Measurements from ENCODE around the gene IRF9.

The IRF9 gene

GRCh38 chr14:24146453-24146977, 14.6 kb upstream of the IRF9 start, which contains the start of gene PSME2:
Gene PSME2, minus strand, starts transcription at chr14:24146610. Its CDS starts 29 bp downstream, at chr14:24146581.
- peak within 1 kb of the TSS; percentile 89 for H3K27ac ChIP-seq
- H3K36me3 ChIP-seq, result peaks cover 58% of the 10 kb centered on the region
- TF ChIP-seq Cebpa-rat (IDR thresholded peaks at IDR 0.05), result no peak
- H3K27me3 ChIP-seq, result no peaks in the 10 kb centered on the region
- peak within 1 kb of the TSS; percentile 99 for H3K4me2 ChIP-seq
- H3K9me3 ChIP-seq, result no peaks in the 10 kb centered on the region
- peaks cover 54% of the 10 kb centered on the region for H3K4me1 ChIP-seq
- H3K9ac ChIP-seq, result peak within 1 kb of the TSS; percentile 92
- peaks cover 20% of the 10 kb centered on the region for H4K20me1 ChIP-seq
- peak within 1 kb of the TSS; percentile 100 for H3K4me3 ChIP-seq

GRCh38 chr14:24146978-24147760, 13.9 kb upstream of the IRF9 start, which contains the start of gene RNF31:
Gene RNF31, plus strand, starts transcription at chr14:24147498. Its CDS starts 201 bp downstream, at chr14:24147699.
- H3K4me3 ChIP-seq, result peak within 1 kb of the TSS; percentile 100
- peaks cover 50% of the 10 kb centered on the region for H3K4me1 ChIP-seq
- H3K27me3 ChIP-seq, result no peaks in the 10 kb centered on the region
- H3K9me3 ChIP-seq, result no peaks in the 10 kb centered on the region
- peaks cover 65% of the 10 kb centered on the region for H3K36me3 ChIP-seq
- peak within 1 kb of the TSS; percentile 89 for H3K27ac ChIP-seq
- H3K9ac ChIP-seq, result peak within 1 kb of the TSS; percentile 92
- H3K4me2 ChIP-seq, result peak within 1 kb of the TSS; percentile 99
- TF ChIP-seq Cebpa-rat (IDR thresholded peaks at IDR 0.05), result no peak
- peaks cover 20% of the 10 kb centered on the region for H4K20me1 ChIP-seq

GRCh38 chr14:24147761-24148428, 13.2 kb upstream of the IRF9 start:
- Histone ChIP-seq H3K27me3 (no peaks in the 10 kb centered on the region), H3K36me3 (peaks cover 68% of the 10 kb centered on the region), H3K27ac (peak overlapping the region; percentile 89), H3K4me3 (peak overlapping the region; percentile 100), H4K20me1 (peaks cover 20% of the 10 kb centered on the region), H3K4me1 (peaks cover 43% of the 10 kb centered on the region), H3K9ac (peak overlapping the region; percentile 92), H3K9me3 (no peaks in the 10 kb centered on the region), H3K4me2 (peak overlapping the region; percentile 99)
- TF ChIP-seq Cebpa-rat (IDR thresholded peaks at IDR 0.05), result no peak

GRCh38 chr14:24149302-24149969, 11.6 kb upstream of the IRF9 start:
- Histone ChIP-seq H3K9ac (peak overlapping the region; percentile 41; the same call in 1 of the 2 replicates), H3K4me2 (no peak overlapping the region), H3K36me3 (peaks cover 66% of the 10 kb centered on the region), H3K4me3 (no peak overlapping the region), H3K9me3 (no peaks in the 10 kb centered on the region), H3K27me3 (no peaks in the 10 kb centered on the region), H3K4me1 (peaks cover 28% of the 10 kb centered on the region), H4K20me1 (peaks cover 20% of the 10 kb centered on the region), H3K27ac (no peak overlapping the region)
- no peak for TF ChIP-seq Cebpa-rat (IDR thresholded peaks at IDR 0.05)

- Histone ChIP-seq H3K4me3 (no peak overlapping the region), H4K20me1 (peaks cover 20% of the 10 kb centered on the region), H3K9me3 (no peaks in the 10 kb centered on the region), H3K4me1 (peaks cover 22% of the 10 kb centered on the region), H3K27ac (no peak overlapping the region), H3K9ac (no peak overlapping the region), H3K27me3 (no peaks in the 10 kb centered on the region), H3K4me2 (no peak overlapping the region), H3K36me3 (peaks cover 66% of the 10 kb centered on the region)
- no peak for TF ChIP-seq Cebpa-rat (IDR thresholded peaks at IDR 0.05)
Measured at GRCh38 chr14:24150061-24150460, 11.0 kb upstream of the IRF9 start.

- no peaks in the 10 kb centered on the region for H3K9me3 ChIP-seq
- no peak overlapping the region for H3K9ac ChIP-seq
- no peaks in the 10 kb centered on the region for H3K27me3 ChIP-seq
- no peak for TF ChIP-seq Cebpa-rat (IDR thresholded peaks at IDR 0.05)
- H3K4me1 ChIP-seq, result peaks cover 17% of the 10 kb centered on the region
- peaks cover 20% of the 10 kb centered on the region for H4K20me1 ChIP-seq
- H3K4me2 ChIP-seq, result no peak overlapping the region
- no peak overlapping the region for H3K4me3 ChIP-seq
- no peak overlapping the region for H3K27ac ChIP-seq
- peaks cover 70% of the 10 kb centered on the region for H3K36me3 ChIP-seq
Measured at GRCh38 chr14:24150567-24150966, 10.5 kb upstream of the IRF9 start.

- no peak overlapping the region for H3K4me2 ChIP-seq
- no peak overlapping the region for H3K9ac ChIP-seq
- peaks cover 13% of the 10 kb centered on the region for H3K4me1 ChIP-seq
- H3K27me3 ChIP-seq, result no peaks in the 10 kb centered on the region
- peaks cover 74% of the 10 kb centered on the region for H3K36me3 ChIP-seq
- H3K9me3 ChIP-seq, result no peaks in the 10 kb centered on the region
- peaks cover 20% of the 10 kb centered on the region for H4K20me1 ChIP-seq
- H3K27ac ChIP-seq, result no peak overlapping the region
- H3K4me3 ChIP-seq, result no peak overlapping the region
- no peak for TF ChIP-seq Cebpa-rat (IDR thresholded peaks at IDR 0.05)
Measured at GRCh38 chr14:24150993-24151392, 10.1 kb upstream of the IRF9 start.

GRCh38 chr14:24151404-24152080, 9.5 kb upstream of the IRF9 start:
- Histone ChIP-seq H3K4me3 (no peak overlapping the region), H3K27me3 (no peaks in the 10 kb centered on the region), H3K27ac (no peak overlapping the region), H3K36me3 (peaks cover 79% of the 10 kb centered on the region), H3K9me3 (no peaks in the 10 kb centered on the region), H3K4me2 (no peak overlapping the region), H4K20me1 (peaks cover 20% of the 10 kb centered on the region), H3K4me1 (peaks cover 13% of the 10 kb centered on the region), H3K9ac (no peak overlapping the region)
- TF ChIP-seq Cebpa-rat (IDR thresholded peaks at IDR 0.05), result no peak

- H3K4me2 ChIP-seq, result no peak overlapping the region
- no peak for TF ChIP-seq Cebpa-rat (IDR thresholded peaks at IDR 0.05)
Measured at GRCh38 chr14:24155100-24155499, 6.0 kb upstream of the IRF9 start.

More at GRCh38 chr14:24155100-24155499, 6.0 kb upstream of the IRF9 start:
- H3K4me1 ChIP-seq, result peaks cover under 1% of the 10 kb centered on the region; the same call in 1 of the 2 replicates
- H3K9ac ChIP-seq, result no peak overlapping the region
- no peaks in the 10 kb centered on the region for H4K20me1 ChIP-seq
- no peaks in the 10 kb centered on the region for H3K9me3 ChIP-seq
- no peak overlapping the region for H3K4me3 ChIP-seq
- H3K27ac ChIP-seq, result peak overlapping the region; percentile 3; the same call in 1 of the 2 replicates
- peaks cover 96% of the 10 kb centered on the region for H3K36me3 ChIP-seq
- no peaks in the 10 kb centered on the region for H3K27me3 ChIP-seq
